HepG2 (cell line): ENCODE data around the gene IL18RAP. TPM values are rescaled to one million over a fixed set of nuclear protein-coding genes. Genes with fewer than 3 reads are reported as not detected.

ENCODE experiments used
- ATAC-seq: fragments of 200-7000 bp; cut with Tn5 transposase; 3 replicates; pipeline ENCODE4 v1.9.1; 2020; ENCODE audit warnings: mild to moderate bottlenecking, moderate library complexity
- BruUV-seq: library from RNA; stranded (reverse); fragments of 400-500 nt; replicated peaks from 2 replicates; lab custom pipeline; 2021; lab: Mats Ljungman, UMichigan
- CTCF ChIA-PET: fragments of 300-600 bp; formaldehyde crosslinking; extraction: SDS; loops from one replicate; lab custom pipeline; 2021; ENCODE audit warnings: low total read pairs, inconsistent platforms, low intra/inter-chr PET ratio; lab: Yijun Ruan, JAX
- POLR2A ChIA-PET: fragments of 350-600 bp; sonication (Branson Sonifier 250); formaldehyde crosslinking; loops from one replicate; lab custom pipeline; 2020; ENCODE audit warnings: antibody characterized with exemption, inconsistent platforms; lab: Yijun Ruan, JAX
- DNase-seq: peaks from one replicate; pipeline ENCODE4 v3.0.0-alpha.2; 2015; ENCODE audit warnings: low spot score
- FAIRE-seq: peaks from 3 replicates; lab custom pipeline; 2011; peaks lifted over from hg19 to GRCh38; lab: Jason Lieb, UNC
- H2AFZ ChIP-seq: one replicate; pipeline ENCODE4 v1.6.1; 2011; ENCODE audit warnings: low read length, inconsistent platforms
- H3K27ac ChIP-seq: fragments of 300-600 bp; 3 replicates; pipeline ENCODE4 v1.8.0; 2011; ENCODE audit warnings: mixed run types, mild to moderate bottlenecking, mixed read lengths, low read length, inconsistent platforms; ENCODE audit not compliant: insufficient read depth; ENCODE audit errors: extremely low read length
- H3K27me3 ChIP-seq, 2 experiments: fragments of 200-600 bp in 1 of 2; 2 replicates in 1 of 2; 3 replicates in 1 of 2; pipeline versions ENCODE4 v1.6.0 to v1.8.0; 2011; ENCODE audit warnings: low read length in 2 of 2, mild to moderate bottlenecking in 2 of 2, moderate library complexity in 2 of 2, inconsistent platforms in 1 of 2; ENCODE audit not compliant: insufficient read depth in 2 of 2, control insufficient read depth in 1 of 2
- H3K36me3 ChIP-seq, 2 experiments: fragments of 200-600 bp in 1 of 2; replicated peaks in 1 of 2; 2 replicates in 1 of 2; 3 replicates in 1 of 2; pipeline versions ENCODE4 v1.5.1 to v1.8.0; 2011; ENCODE audit warnings: low read length in 2 of 2, inconsistent platforms in 1 of 2; ENCODE audit not compliant: insufficient read depth in 2 of 2, control insufficient read depth in 1 of 2
- H3K4me1 ChIP-seq: 2 replicates; pipeline ENCODE4 v1.5.1; 2012; ENCODE audit warnings: low read length, inconsistent platforms; ENCODE audit not compliant: insufficient read depth
- H3K4me2 ChIP-seq: 2 replicates; pipeline ENCODE4 v1.6.0; 2011; ENCODE audit warnings: low read depth, low read length, inconsistent platforms
- H3K4me3 ChIP-seq, 3 experiments: fragments of 200-600 bp in 1 of 3; sonication (generic), shearing (Covaris generic) in 1 of 3; replicated peaks in 1 of 3; 2 replicates each; pipeline ENCODE4 v1.5.1; 2011 to 2016; ENCODE audit warnings: low read length in 3 of 3, inconsistent platforms in 2 of 3, low read depth in 2 of 3, mild to moderate bottlenecking in 2 of 3, control low read depth in 1 of 3, mixed read lengths in 1 of 3; ENCODE audit not compliant: insufficient read depth in 1 of 3
- H3K79me2 ChIP-seq: one replicate; pipeline ENCODE4 v1.6.1; 2011; ENCODE audit warnings: low read length, inconsistent platforms; ENCODE audit not compliant: insufficient read depth
- H3K9ac ChIP-seq: 2 replicates; pipeline ENCODE4 v1.6.0; 2011; ENCODE audit warnings: mild to moderate bottlenecking, low read depth, low read length, inconsistent platforms; ENCODE audit not compliant: insufficient read depth
- H3K9me3 ChIP-seq: 2 replicates; pipeline ENCODE4 v1.5.1; 2012; ENCODE audit warnings: mild to moderate bottlenecking, low read length
- H4K20me1 ChIP-seq: 2 replicates; pipeline ENCODE4 v1.6.0; 2011; ENCODE audit warnings: inconsistent platforms, mild to moderate bottlenecking, low read length, moderate library complexity; ENCODE audit not compliant: insufficient read depth
- CEBPB ChIP-seq: IDR thresholded peaks from 2 replicates; pipeline ENCODE4 v1.6.1; 2011; ENCODE audit warnings: low read depth, low read length, improper control_type of control experiment, borderline replicate concordance
- ELF1 ChIP-seq: sonication (generic); formaldehyde crosslinking; IDR thresholded peaks from 2 replicates; pipeline ENCODE4 v1.4.0; 2020; ENCODE audit warnings: missing genetic modification reagents
- FLYWCH1 ChIP-seq: sonication (generic); formaldehyde crosslinking; IDR thresholded peaks from 2 replicates; pipeline ENCODE4 v1.8.1; 2023; ENCODE audit warnings: mild to moderate bottlenecking, missing genetic modification reagents
- HNF1B ChIP-seq: sonication (generic); formaldehyde crosslinking; IDR thresholded peaks from 2 replicates; pipeline ENCODE4 v1.5.1; 2020; ENCODE audit warnings: mild to moderate bottlenecking, moderate library complexity, missing genetic modification reagents
- RAD51 ChIP-seq: fragments of 450-650 bp; IDR thresholded peaks from 2 replicates; pipeline ENCODE4 v1.6.1; 2016; ENCODE audit warnings: borderline replicate concordance
- RBM39 ChIP-seq: fragments of 200-400 bp; formaldehyde crosslinking; IDR thresholded peaks from one replicate; pipeline ENCODE4 v1.6.1; 2018; ENCODE audit warnings: antibody characterized with exemption, mild to moderate bottlenecking, low read depth, low read length; ENCODE audit not compliant: poor library complexity, severe bottlenecking
- SATB2 ChIP-seq: sonication (generic); formaldehyde crosslinking; IDR thresholded peaks from 2 replicates; pipeline ENCODE4 v1.5.0; 2020; ENCODE audit warnings: missing genetic modification reagents
- ZFP37 ChIP-seq: sonication (generic); formaldehyde crosslinking; IDR thresholded peaks from 2 replicates; pipeline ENCODE4 v1.4.0; 2020; ENCODE audit warnings: missing genetic modification reagents, borderline replicate concordance
- ZMYM3 ChIP-seq: sonication (generic); formaldehyde crosslinking; IDR thresholded peaks from 2 replicates; pipeline ENCODE4 v1.5.1; 2020; ENCODE audit warnings: mild to moderate bottlenecking, missing genetic modification reagents
- ZNF207 ChIP-seq: fragments of 450-650 bp; IDR thresholded peaks from 2 replicates; pipeline ENCODE4 v1.6.1; 2016; ENCODE audit warnings: antibody characterized with exemption, borderline replicate concordance
- ZNF737 ChIP-seq: sonication (generic); formaldehyde crosslinking; IDR thresholded peaks from 2 replicates; pipeline ENCODE4 v1.5.0; 2020; ENCODE audit warnings: missing genetic modification reagents, mild to moderate bottlenecking, borderline replicate concordance
- WGBS: methylation state at CpG from one replicate; pipeline ENCODE4 v1.1.6; 2017; ENCODE audit warnings: low lambda C conversion rate; 5-methylcytosine and 5-hydroxymethylcytosine counted together
- in situ Hi-C: cut with HindIII; loops from 2 replicates; pipeline ENCODE4 v1.10.0; 2017; ENCODE audit warnings: low pct_unique_long_range_greater_than_20kb; ENCODE audit not compliant: extremely low pct_ligation_motif_present
- intact Hi-C: fragments of 100-400 bp; cut with micrococcal nuclease; formaldehyde crosslinking; loops from one replicate; pipeline ENCODE4 v1.10.0; 2022; ENCODE audit not compliant: unreplicated experiment
- polyA plus RNA-seq, 8 experiments: library from polyadenylated mRNA; depleted of rRNA in 3 of 8; stranded (reverse) in 7 of 8; unstranded in 1 of 8; fragments of >200 nt; fragmentation: Illumina TruSeq in 4 of 8; extraction: Trizol in 4 of 8; gene quantifications; 2 replicates each; pipeline versions ENCODE4 v1.2.1 to v1.2.3, GENCODE V29; 2011 to 2016; ENCODE audit warnings: low read depth in 4 of 8, missing spikeins in 1 of 8, mixed read lengths in 1 of 8; ENCODE audit not compliant: insufficient read depth in 1 of 8
- total RNA-seq, 5 experiments: library from RNA; depleted of rRNA; stranded (reverse); fragments of >200 nt; fragmentation: Illumina TruSeq; extraction: Trizol; gene quantifications; 2 replicates each; pipeline ENCODE4 v1.2.3, GENCODE V29; 2016; ENCODE audit warnings: low read depth in 1 of 5
- TF ChIP-seq, protein P1 (sequence below), 2 experiments: sonication (generic) in 1 of 2; formaldehyde crosslinking in 1 of 2; IDR thresholded peaks; 2 replicates each; pipeline versions ENCODE4 v1.5.1 to v1.6.1; 2011 to 2020; ENCODE audit warnings: borderline replicate concordance in 1 of 2, low read depth in 1 of 2, low read length in 1 of 2, mild to moderate bottlenecking in 1 of 2, missing genetic modification reagents in 1 of 2, moderate library complexity in 1 of 2
- TF ChIP-seq, protein P2 (sequence below): sonication (generic); formaldehyde crosslinking; IDR thresholded peaks from 2 replicates; pipeline ENCODE4 v1.4.0; 2020; ENCODE audit warnings: missing genetic modification reagents

IL18RAP gene
- total and polyA plus RNA-seq, 2 of the 13 experiments (the other 11 are each of a cell fraction or from before 2014, with no cell fraction given) = 0.05 TPM; not detected in 1

- TF ChIP-seq HNF1B = no peak
- TF ChIP-seq ZFP37 (CRISPR knock-in tag) = no peak
- no peak for TF ChIP-seq ZMYM3
- no peak for TF ChIP-seq RBM39
- TF ChIP-seq CEBPB = no peak
- no peak for TF ChIP-seq SATB2
- TF ChIP-seq FLYWCH1 (CRISPR knock-in tag) = no peak
- TF ChIP-seq ELF1 (CRISPR knock-in tag) = no peak
- TF ChIP-seq ZNF737 (CRISPR knock-in tag) = no peak
Observed at GRCh38 chr2:102461188-102461587, 38.2 kb downstream of the IL18RAP start (continued).

DNA sequence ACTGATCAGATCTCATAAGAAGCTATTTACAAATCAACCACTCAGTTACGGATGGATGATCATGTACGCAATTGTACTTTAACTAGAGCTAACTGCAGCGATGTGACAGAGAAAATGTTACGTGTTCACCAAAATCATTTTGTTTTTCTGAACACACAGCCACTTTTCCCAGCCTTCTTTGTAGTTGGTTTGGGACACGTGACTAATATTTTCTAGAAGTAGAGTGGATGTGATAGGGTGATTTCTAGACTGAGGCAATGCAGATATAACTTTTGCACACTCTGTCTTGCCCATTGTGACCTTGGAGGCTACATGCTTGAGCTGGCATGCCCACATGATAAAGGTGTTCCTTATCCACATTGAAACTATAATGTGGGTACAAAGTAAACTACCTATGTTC is 40.2 kb downstream of the IL18RAP start:
- ATAC-seq (no peak), FAIRE-seq (no peak), DNase-seq (no peak)
- 34% methylated on average over 5 of the region's 5 CpGs for WGBS
- Histone ChIP-seq H3K79me2 (no peaks in the 10 kb centered on the region), H3K9me3 (no peaks in the 10 kb centered on the region), H4K20me1 (no peaks in the 10 kb centered on the region), H3K27me3 (no peaks in the 10 kb centered on the region; a peak in 1 of 5 replicates), H3K9ac (no peak overlapping the region), H3K4me2 (no peak overlapping the region), H3K36me3 (no peaks in the 10 kb centered on the region), H3K4me3 (no peak overlapping the region), H3K4me1 (no peaks in the 10 kb centered on the region), H2AFZ (no peak overlapping the region), H3K27ac (no peak overlapping the region)
- in situ Hi-C loops = no loop called here
- intact Hi-C loops = no loop called here
- no TSS peak for BruUV-seq
- CTCF ChIA-PET = no interaction called here
- TF ChIP-seq, protein P1, sequence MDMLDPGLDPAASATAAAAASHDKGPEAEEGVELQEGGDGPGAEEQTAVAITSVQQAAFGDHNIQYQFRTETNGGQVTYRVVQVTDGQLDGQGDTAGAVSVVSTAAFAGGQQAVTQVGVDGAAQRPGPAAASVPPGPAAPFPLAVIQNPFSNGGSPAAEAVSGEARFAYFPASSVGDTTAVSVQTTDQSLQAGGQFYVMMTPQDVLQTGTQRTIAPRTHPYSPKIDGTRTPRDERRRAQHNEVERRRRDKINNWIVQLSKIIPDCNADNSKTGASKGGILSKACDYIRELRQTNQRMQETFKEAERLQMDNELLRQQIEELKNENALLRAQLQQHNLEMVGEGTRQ (IDR thresholded peaks at IDR 0.05; ENCODE audit: low read depth, low read length) = peak; percentile 69
- TF ChIP-seq, protein P1 (CRISPR knock-in tag; IDR thresholded peaks at IDR 0.05; ENCODE audit: borderline replicate concordance) = no peak
- TF ChIP-seq ZNF207 (0 out of 2 replicates have a peak, but pooled peaks have one; percentile 36), RAD51 (peak; percentile 93)
- TF ChIP-seq, protein P2, sequence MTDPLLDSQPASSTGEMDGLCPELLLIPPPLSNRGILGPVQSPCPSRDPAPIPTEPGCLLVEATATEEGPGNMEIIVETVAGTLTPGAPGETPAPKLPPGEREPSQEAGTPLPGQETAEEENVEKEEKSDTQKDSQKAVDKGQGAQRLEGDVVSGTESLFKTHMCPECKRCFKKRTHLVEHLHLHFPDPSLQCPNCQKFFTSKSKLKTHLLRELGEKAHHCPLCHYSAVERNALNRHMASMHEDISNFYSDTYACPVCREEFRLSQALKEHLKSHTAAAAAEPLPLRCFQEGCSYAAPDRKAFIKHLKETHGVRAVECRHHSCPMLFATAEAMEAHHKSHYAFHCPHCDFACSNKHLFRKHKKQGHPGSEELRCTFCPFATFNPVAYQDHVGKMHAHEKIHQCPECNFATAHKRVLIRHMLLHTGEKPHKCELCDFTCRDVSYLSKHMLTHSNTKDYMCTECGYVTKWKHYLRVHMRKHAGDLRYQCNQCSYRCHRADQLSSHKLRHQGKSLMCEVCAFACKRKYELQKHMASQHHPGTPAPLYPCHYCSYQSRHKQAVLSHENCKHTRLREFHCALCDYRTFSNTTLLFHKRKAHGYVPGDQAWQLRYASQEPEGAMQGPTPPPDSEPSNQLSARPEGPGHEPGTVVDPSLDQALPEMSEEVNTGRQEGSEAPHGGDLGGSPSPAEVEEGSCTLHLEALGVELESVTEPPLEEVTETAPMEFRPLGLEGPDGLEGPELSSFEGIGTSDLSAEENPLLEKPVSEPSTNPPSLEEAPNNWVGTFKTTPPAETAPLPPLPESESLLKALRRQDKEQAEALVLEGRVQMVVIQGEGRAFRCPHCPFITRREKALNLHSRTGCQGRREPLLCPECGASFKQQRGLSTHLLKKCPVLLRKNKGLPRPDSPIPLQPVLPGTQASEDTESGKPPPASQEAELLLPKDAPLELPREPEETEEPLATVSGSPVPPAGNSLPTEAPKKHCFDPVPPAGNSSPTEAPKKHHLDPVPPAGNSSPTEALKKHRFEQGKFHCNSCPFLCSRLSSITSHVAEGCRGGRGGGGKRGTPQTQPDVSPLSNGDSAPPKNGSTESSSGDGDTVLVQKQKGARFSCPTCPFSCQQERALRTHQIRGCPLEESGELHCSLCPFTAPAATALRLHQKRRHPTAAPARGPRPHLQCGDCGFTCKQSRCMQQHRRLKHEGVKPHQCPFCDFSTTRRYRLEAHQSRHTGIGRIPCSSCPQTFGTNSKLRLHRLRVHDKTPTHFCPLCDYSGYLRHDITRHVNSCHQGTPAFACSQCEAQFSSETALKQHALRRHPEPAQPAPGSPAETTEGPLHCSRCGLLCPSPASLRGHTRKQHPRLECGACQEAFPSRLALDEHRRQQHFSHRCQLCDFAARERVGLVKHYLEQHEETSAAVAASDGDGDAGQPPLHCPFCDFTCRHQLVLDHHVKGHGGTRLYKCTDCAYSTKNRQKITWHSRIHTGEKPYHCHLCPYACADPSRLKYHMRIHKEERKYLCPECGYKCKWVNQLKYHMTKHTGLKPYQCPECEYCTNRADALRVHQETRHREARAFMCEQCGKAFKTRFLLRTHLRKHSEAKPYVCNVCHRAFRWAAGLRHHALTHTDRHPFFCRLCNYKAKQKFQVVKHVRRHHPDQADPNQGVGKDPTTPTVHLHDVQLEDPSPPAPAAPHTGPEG = no peak
- POLR2A ChIA-PET = no interaction called here
